HepG2 (cell line): ENCODE data around the gene ETV2. TPM values are rescaled to one million over a fixed set of nuclear protein-coding genes. Genes with fewer than 3 reads are reported as not detected.

Source experiments
- HDAC6 ChIP-seq: fragments of 200-600 bp; sonication (generic); IDR thresholded peaks from 2 replicates; pipeline ENCODE4 v1.7.0; 2017; ENCODE audit warnings: mild to moderate bottlenecking, antibody characterized with exemption, low read length, low read depth
- HOXA7 ChIP-seq: sonication (generic); formaldehyde crosslinking; IDR thresholded peaks from 2 replicates; pipeline ENCODE4 v1.8.1; 2022; ENCODE audit warnings: mild to moderate bottlenecking, missing genetic modification reagents, moderate library complexity
- NR1H2 ChIP-seq: sonication (generic); formaldehyde crosslinking; IDR thresholded peaks from 2 replicates; pipeline ENCODE4 v1.8.1; 2022; ENCODE audit warnings: low read depth, missing genetic modification reagents, borderline replicate concordance
- POLR2G ChIP-seq: fragments of 200-400 bp; formaldehyde crosslinking; IDR thresholded peaks from 2 replicates; pipeline ENCODE4 v1.6.1; 2018; ENCODE audit warnings: mild to moderate bottlenecking, low read depth, low read length, moderate library complexity
- SP5 ChIP-seq: IDR thresholded peaks from 2 replicates; pipeline ENCODE4 v1.6.1; 2016; ENCODE audit warnings: low read depth, borderline replicate concordance
- ZBTB20 ChIP-seq: sonication (generic); formaldehyde crosslinking; IDR thresholded peaks from 2 replicates; pipeline ENCODE4 v1.8.1; 2023; ENCODE audit warnings: missing genetic modification reagents, low read depth, mild to moderate bottlenecking, borderline replicate concordance
- ZBTB8A ChIP-seq: sonication (generic); formaldehyde crosslinking; IDR thresholded peaks from 2 replicates; pipeline ENCODE4 v1.4.0; 2020; ENCODE audit warnings: mild to moderate bottlenecking, low read depth, missing genetic modification reagents, borderline replicate concordance
- ZNF24 ChIP-seq: fragments of 450-650 bp; IDR thresholded peaks from 2 replicates; pipeline ENCODE4 v1.6.1; 2017; ENCODE audit warnings: antibody characterized with exemption, mild to moderate bottlenecking
- ZNF253 ChIP-seq: sonication (generic); formaldehyde crosslinking; IDR thresholded peaks from 2 replicates; pipeline ENCODE4 v1.8.0; 2022; ENCODE audit warnings: mild to moderate bottlenecking, missing genetic modification reagents, borderline replicate concordance
- ZNF333 ChIP-seq: sonication (generic); formaldehyde crosslinking; IDR thresholded peaks from 2 replicates; pipeline ENCODE4 v1.4.0; 2020; ENCODE audit warnings: mild to moderate bottlenecking, missing genetic modification reagents, borderline replicate concordance
- ZNF337 ChIP-seq: sonication (generic); formaldehyde crosslinking; IDR thresholded peaks from 2 replicates; pipeline ENCODE4 v1.5.1; 2020; ENCODE audit warnings: missing genetic modification reagents, low read depth, mild to moderate bottlenecking, borderline replicate concordance
- ZNF441 ChIP-seq: sonication (generic); formaldehyde crosslinking; IDR thresholded peaks from 2 replicates; pipeline ENCODE4 v1.7.0; 2021; ENCODE audit warnings: missing genetic modification reagents, borderline replicate concordance
- ZNF496 ChIP-seq: sonication (generic); formaldehyde crosslinking; IDR thresholded peaks from 2 replicates; pipeline ENCODE4 v1.8.1; 2023; ENCODE audit warnings: mild to moderate bottlenecking, moderate library complexity, missing genetic modification reagents; ENCODE audit not compliant: insufficient replicate concordance
- ZNF629 ChIP-seq: sonication (generic); formaldehyde crosslinking; conservative IDR thresholded peaks from 2 replicates; pipeline ENCODE4 v1.5.0; 2020; ENCODE audit warnings: missing genetic modification reagents
- ZNF749 ChIP-seq: sonication (generic); formaldehyde crosslinking; IDR thresholded peaks from 2 replicates; pipeline ENCODE4 v1.8.0; 2022; ENCODE audit warnings: mild to moderate bottlenecking, missing genetic modification reagents, moderate library complexity, borderline replicate concordance
- ZNF780A ChIP-seq: sonication (generic); formaldehyde crosslinking; IDR thresholded peaks from 2 replicates; pipeline ENCODE4 v1.8.0; 2022; ENCODE audit warnings: mild to moderate bottlenecking, missing genetic modification reagents, moderate library complexity
- polyA plus RNA-seq, 8 experiments: library from polyadenylated mRNA; depleted of rRNA in 3 of 8; stranded (reverse) in 7 of 8; unstranded in 1 of 8; fragments of >200 nt; fragmentation: Illumina TruSeq in 4 of 8; extraction: Trizol in 4 of 8; gene quantifications; 2 replicates each; pipeline versions ENCODE4 v1.2.1 to v1.2.3, GENCODE V29; 2011 to 2016; ENCODE audit warnings: low read depth in 4 of 8, missing spikeins in 1 of 8, mixed read lengths in 1 of 8; ENCODE audit not compliant: insufficient read depth in 1 of 8
- total RNA-seq, 5 experiments: library from RNA; depleted of rRNA; stranded (reverse); fragments of >200 nt; fragmentation: Illumina TruSeq; extraction: Trizol; gene quantifications; 2 replicates each; pipeline ENCODE4 v1.2.3, GENCODE V29; 2016; ENCODE audit warnings: low read depth in 1 of 5
- TF ChIP-seq, protein P1 (sequence below): sonication (generic); formaldehyde crosslinking; IDR thresholded peaks from 2 replicates; pipeline ENCODE4 v1.4.0; 2020; ENCODE audit warnings: mild to moderate bottlenecking, missing genetic modification reagents
- TF ChIP-seq, protein P2 (sequence below), 2 experiments: sonication (generic) in 1 of 2; formaldehyde crosslinking in 1 of 2; IDR thresholded peaks; 2 replicates each; pipeline versions ENCODE4 v1.4.0 to v1.6.1; 2016 to 2020; ENCODE audit warnings: borderline replicate concordance in 1 of 2, low read depth in 1 of 2, mild to moderate bottlenecking in 1 of 2, missing genetic modification reagents in 1 of 2
- TF ChIP-seq, protein P3 (sequence below): IDR thresholded peaks from 2 replicates; pipeline ENCODE4 v1.6.1; 2012; ENCODE audit warnings: inconsistent platforms

Gene ETV2
- total and polyA plus RNA-seq, 2 of the 13 experiments (the other 11 are each of a cell fraction or from before 2014, with no cell fraction given): 0.07 to 0.20 TPM

DNA sequence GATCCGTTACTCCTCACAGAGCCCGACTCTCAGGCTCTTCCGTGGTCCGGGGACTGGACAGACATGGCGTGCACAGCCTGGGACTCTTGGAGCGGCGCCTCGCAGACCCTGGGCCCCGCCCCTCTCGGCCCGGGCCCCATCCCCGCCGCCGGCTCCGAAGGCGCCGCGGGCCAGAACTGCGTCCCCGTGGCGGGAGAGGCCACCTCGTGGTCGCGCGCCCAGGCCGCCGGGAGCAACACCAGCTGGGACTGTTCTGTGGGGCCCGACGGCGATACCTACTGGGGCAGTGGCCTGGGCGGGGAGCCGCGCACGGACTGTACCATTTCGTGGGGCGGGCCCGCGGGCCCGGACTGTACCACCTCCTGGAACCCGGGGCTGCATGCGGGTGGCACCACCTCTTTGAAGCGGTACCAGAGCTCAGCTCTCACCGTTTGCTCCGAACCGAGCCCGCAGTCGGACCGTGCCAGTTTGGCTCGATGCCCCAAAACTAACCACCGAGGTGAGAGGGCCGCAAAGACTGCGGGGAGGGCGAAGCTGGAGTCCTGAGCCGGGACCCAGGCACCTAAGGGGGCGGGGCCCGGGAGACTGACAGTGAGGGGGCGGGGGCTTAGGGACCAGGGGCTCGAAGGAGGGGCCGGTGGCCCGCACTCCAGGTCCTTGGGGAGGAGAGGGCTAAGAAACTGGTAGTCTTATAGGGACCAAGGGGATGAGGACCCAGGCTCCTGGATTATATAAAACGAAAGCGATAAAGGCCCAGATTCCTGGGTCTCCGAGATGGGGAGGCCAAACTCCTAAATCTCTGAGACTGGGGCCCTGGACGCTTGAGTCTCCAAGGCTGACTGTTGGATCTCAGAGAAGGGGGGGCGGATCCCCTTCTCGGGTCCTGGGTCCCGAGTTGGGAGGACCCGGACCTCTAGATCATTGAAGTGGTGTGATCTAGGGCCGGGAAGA, 2.0 kb downstream of the ETV2 start (continued):
- TF ChIP-seq, protein P1, sequence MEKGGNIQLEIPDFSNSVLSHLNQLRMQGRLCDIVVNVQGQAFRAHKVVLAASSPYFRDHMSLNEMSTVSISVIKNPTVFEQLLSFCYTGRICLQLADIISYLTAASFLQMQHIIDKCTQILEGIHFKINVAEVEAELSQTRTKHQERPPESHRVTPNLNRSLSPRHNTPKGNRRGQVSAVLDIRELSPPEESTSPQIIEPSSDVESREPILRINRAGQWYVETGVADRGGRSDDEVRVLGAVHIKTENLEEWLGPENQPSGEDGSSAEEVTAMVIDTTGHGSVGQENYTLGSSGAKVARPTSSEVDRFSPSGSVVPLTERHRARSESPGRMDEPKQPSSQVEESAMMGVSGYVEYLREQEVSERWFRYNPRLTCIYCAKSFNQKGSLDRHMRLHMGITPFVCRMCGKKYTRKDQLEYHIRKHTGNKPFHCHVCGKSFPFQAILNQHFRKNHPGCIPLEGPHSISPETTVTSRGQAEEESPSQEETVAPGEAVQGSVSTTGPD (CRISPR knock-in tag): no peak
- TF ChIP-seq, protein P2, sequence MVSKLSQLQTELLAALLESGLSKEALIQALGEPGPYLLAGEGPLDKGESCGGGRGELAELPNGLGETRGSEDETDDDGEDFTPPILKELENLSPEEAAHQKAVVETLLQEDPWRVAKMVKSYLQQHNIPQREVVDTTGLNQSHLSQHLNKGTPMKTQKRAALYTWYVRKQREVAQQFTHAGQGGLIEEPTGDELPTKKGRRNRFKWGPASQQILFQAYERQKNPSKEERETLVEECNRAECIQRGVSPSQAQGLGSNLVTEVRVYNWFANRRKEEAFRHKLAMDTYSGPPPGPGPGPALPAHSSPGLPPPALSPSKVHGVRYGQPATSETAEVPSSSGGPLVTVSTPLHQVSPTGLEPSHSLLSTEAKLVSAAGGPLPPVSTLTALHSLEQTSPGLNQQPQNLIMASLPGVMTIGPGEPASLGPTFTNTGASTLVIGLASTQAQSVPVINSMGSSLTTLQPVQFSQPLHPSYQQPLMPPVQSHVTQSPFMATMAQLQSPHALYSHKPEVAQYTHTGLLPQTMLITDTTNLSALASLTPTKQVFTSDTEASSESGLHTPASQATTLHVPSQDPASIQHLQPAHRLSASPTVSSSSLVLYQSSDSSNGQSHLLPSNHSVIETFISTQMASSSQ (IDR thresholded peaks at IDR 0.05; ENCODE audit: low read depth): no peak
- TF ChIP-seq, protein P2 (CRISPR knock-in tag; IDR thresholded peaks at IDR 0.05; ENCODE audit: borderline replicate concordance): no peak
- peak; percentile 78 for TF ChIP-seq ZNF749 (CRISPR knock-in tag)
- TF ChIP-seq ZNF441 (CRISPR knock-in tag): 0 out of 2 replicates have a peak, but pooled peaks have one; percentile 35
- peak; percentile 85 for TF ChIP-seq POLR2G
- no peak for TF ChIP-seq ZNF333 (CRISPR knock-in tag)
- TF ChIP-seq NR1H2 (CRISPR knock-in tag): peak; percentile 74; the same call in 1 of the 2 replicates
- TF ChIP-seq ZNF337 (CRISPR knock-in tag): peak; percentile 69; the same call in 1 of the 2 replicates
- no peak for TF ChIP-seq ZNF496 (CRISPR knock-in tag)
- TF ChIP-seq ZNF253: peak; percentile 50; the same call in 1 of the 2 replicates
- no peak for TF ChIP-seq ZBTB8A (CRISPR knock-in tag)
- no peak for TF ChIP-seq HOXA7 (CRISPR knock-in tag)
- no peak for TF ChIP-seq ZBTB20 (CRISPR knock-in tag)
- TF ChIP-seq ZNF24: 0 out of 2 replicates have a peak, but pooled peaks have one; percentile 56
- TF ChIP-seq ZNF629 (CRISPR knock-in tag): no peak; the same call in 1 of the 2 replicates
- 0 out of 2 replicates have a peak, but pooled peaks have one; percentile 47 for TF ChIP-seq ZNF780A (CRISPR knock-in tag)
- 0 out of 2 replicates have a peak, but pooled peaks have one; percentile 33 for TF ChIP-seq SP5 (CRISPR knock-in tag)
- TF ChIP-seq, protein P3, sequence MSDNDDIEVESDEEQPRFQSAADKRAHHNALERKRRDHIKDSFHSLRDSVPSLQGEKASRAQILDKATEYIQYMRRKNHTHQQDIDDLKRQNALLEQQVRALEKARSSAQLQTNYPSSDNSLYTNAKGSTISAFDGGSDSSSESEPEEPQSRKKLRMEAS: peak; percentile 97
- TF ChIP-seq HDAC6: no peak
